ENCODE measurements around the gene PFN3. TPM values are rescaled to one million over a fixed set of nuclear protein-coding genes. Genes with fewer than 3 reads are reported as not detected.
"Not testable (repeated sequence)": the region's sequence is repeated elsewhere in the genome, so short reads cannot be mapped to it uniquely, and the experiment has no call there.

The PFN3 gene
- total and polyA plus RNA-seq, 8 donors, result not detected

- H3K27ac ChIP-seq, result no peak overlapping the region
- intact Hi-C loops (cut with DNase I; ENCODE audit: low total_unique reads), result loop anchor here (10.0 kb wide), 1 partner anchor 53 kb away; no protein-coding TSS in a partner anchor
- 86 to 93% (median 92%) methylated on average over 8 of the region's 8 CpGs for WGBS, 5 donors
Observed at GRCh38 chr5:177377851-177378776, 22.3 kb downstream of the PFN3 start.

GRCh38 chr5:177376107-177376506 lies 24.4 kb downstream of the PFN3 start:
- Histone ChIP-seq H3K27me3 (no peaks in the 10 kb centered on the region), H3K4me1 (peaks cover 18 to 32% (median 24%) of the 10 kb centered on the region in 4 donors), H3K36me3 (peaks cover 0 to 5% (median 0%) of the 10 kb centered on the region in 4 donors), H3K9me3 (no peaks in the 10 kb centered on the region), H3K4me3 (no peak overlapping the region), H3K27ac (no peak overlapping the region)
- intact Hi-C loops (cut with DNase I; ENCODE audit: low total_unique reads), result loop anchor here (10.0 kb wide), 1 partner anchor 51 kb away; no protein-coding TSS in a partner anchor
- WGBS, 5 donors, result 53 to 72% (median 62%) methylated on average over 11 of the region's 11 CpGs
- DNase-seq, result no peak
- TF ChIP-seq EP300 (IDR thresholded peaks at IDR 0.05) (no peak), POLR2AphosphoS5 (IDR thresholded peaks at IDR 0.05) (no peak), POLR2A (IDR thresholded peaks at IDR 0.05) (no peak)
- TF ChIP-seq, protein P1, sequence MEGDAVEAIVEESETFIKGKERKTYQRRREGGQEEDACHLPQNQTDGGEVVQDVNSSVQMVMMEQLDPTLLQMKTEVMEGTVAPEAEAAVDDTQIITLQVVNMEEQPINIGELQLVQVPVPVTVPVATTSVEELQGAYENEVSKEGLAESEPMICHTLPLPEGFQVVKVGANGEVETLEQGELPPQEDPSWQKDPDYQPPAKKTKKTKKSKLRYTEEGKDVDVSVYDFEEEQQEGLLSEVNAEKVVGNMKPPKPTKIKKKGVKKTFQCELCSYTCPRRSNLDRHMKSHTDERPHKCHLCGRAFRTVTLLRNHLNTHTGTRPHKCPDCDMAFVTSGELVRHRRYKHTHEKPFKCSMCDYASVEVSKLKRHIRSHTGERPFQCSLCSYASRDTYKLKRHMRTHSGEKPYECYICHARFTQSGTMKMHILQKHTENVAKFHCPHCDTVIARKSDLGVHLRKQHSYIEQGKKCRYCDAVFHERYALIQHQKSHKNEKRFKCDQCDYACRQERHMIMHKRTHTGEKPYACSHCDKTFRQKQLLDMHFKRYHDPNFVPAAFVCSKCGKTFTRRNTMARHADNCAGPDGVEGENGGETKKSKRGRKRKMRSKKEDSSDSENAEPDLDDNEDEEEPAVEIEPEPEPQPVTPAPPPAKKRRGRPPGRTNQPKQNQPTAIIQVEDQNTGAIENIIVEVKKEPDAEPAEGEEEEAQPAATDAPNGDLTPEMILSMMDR (IDR thresholded peaks at IDR 0.05), result no peak

More at GRCh38 chr5:177377851-177378776, 22.3 kb downstream of the PFN3 start:
- no peak for DNase-seq
- Histone ChIP-seq H3K9me3 (no peaks in the 10 kb centered on the region), H3K4me3 (no peak overlapping the region), H3K4me1 (peaks cover 9 to 20% (median 18%) of the 10 kb centered on the region in 4 donors), H3K36me3 (peaks cover 0 to under 1% (median 0%) of the 10 kb centered on the region in 4 donors), H3K27me3 (no peaks in the 10 kb centered on the region)
- TF ChIP-seq POLR2AphosphoS5 (IDR thresholded peaks at IDR 0.05), result no peak
- TF ChIP-seq POLR2A (IDR thresholded peaks at IDR 0.05), result no peak
- TF ChIP-seq, protein P1 (IDR thresholded peaks at IDR 0.05), result no peak
- TF ChIP-seq EP300 (IDR thresholded peaks at IDR 0.05), result no peak

GRCh38 chr5:177375516-177375915 lies 24.9 kb downstream of the PFN3 start:
- not testable (repeated sequence) for H3K4me3 ChIP-seq, H3K27ac ChIP-seq, DNase-seq, H3K36me3 ChIP-seq, H3K27me3 ChIP-seq, H3K9me3 ChIP-seq
- intact Hi-C loops (cut with DNase I; ENCODE audit: low total_unique reads), result loop anchor here (10.0 kb wide), 1 partner anchor 51 kb away; no protein-coding TSS in a partner anchor
- peaks cover 20 to 36% (median 27%) of the 10 kb centered on the region in 4 donors for H3K4me1 ChIP-seq
- 69 to 79% (median 75%) methylated on average over 3 to 5 of the region's 5 CpGs for WGBS, 5 donors

GRCh38 chr5:177374211-177374610 lies 26.2 kb downstream of the PFN3 start:
- Histone ChIP-seq H3K27me3 (no peaks in the 10 kb centered on the region), H3K36me3 (peaks cover 0 to 5% (median 0%) of the 10 kb centered on the region in 4 donors), H3K4me3 (no peak overlapping the region), H3K27ac (no peak overlapping the region), H3K9me3 (no peaks in the 10 kb centered on the region), H3K4me1 (peaks cover 28 to 45% (median 36%) of the 10 kb centered on the region in 4 donors)
- WGBS, 5 donors, result 61 to 82% (median 73%) methylated on average over 5 of the region's 5 CpGs
- TF ChIP-seq EP300 (IDR thresholded peaks at IDR 0.05) (no peak), POLR2AphosphoS5 (IDR thresholded peaks at IDR 0.05) (no peak), POLR2A (IDR thresholded peaks at IDR 0.05) (no peak)
- TF ChIP-seq, protein P1 (IDR thresholded peaks at IDR 0.05), result no peak
- intact Hi-C loops (cut with DNase I; ENCODE audit: low total_unique reads), result loop anchor here (10.0 kb wide), 1 partner anchor 49 kb away; no protein-coding TSS in a partner anchor
- DNase-seq, result no peak

Data from stomach (tissue), 9 donors.